Measurements from ENCODE around the gene CP.

- TF ChIP-seq CTCF (IDR thresholded peaks at IDR 0.05), result no peak
- TF ChIP-seq POLR2A (IDR thresholded peaks at IDR 0.05), result no peak
Measured at GRCh38 chr3:149122721-149123578, 98.7 kb downstream of the CP start.
